Peyer's patch (tissue), 4 donors: ENCODE data around the gene ZBTB16. TPM values are rescaled to one million over a fixed set of nuclear protein-coding genes. Genes with fewer than 3 reads are reported as not detected.

Experiments used
- DNase-seq, 3 donors: peaks; one replicate each; pipeline ENCODE4 v3.0.0-alpha.2; 2017 to 2019
- H3K27ac ChIP-seq, 4 donors: fragments of 200-600 bp; sonication (generic); one replicate each; pipeline ENCODE4 v1.5.1; 2016 to 2019
- H3K27me3 ChIP-seq, 2 donors: fragments of 200-600 bp; sonication (generic); one replicate each; pipeline ENCODE4 v1.5.1; 2019
- H3K36me3 ChIP-seq, 3 donors: fragments of 200-600 bp; sonication (generic); one replicate each; pipeline ENCODE4 v1.5.1; 2016 to 2019
- H3K4me1 ChIP-seq, 4 donors: fragments of 200-600 bp; sonication (generic); one replicate each; pipeline ENCODE4 v1.5.1; 2016 to 2019
- H3K4me3 ChIP-seq, 4 donors: fragments of 200-600 bp; sonication (generic); 1 replicate in 3 of 4; 2 replicates in 1 of 4; pipeline ENCODE4 v1.5.1; 2016 to 2019; ENCODE audit warnings: mild to moderate bottlenecking in 1 of 4
- H3K9me3 ChIP-seq, 4 donors: fragments of 200-600 bp; sonication (generic); one replicate each; pipeline ENCODE4 v1.5.1; 2016 to 2019; ENCODE audit warnings: mild to moderate bottlenecking in 1 of 4
- POLR2A ChIP-seq, 2 donors: fragments of 450-650 bp; IDR thresholded peaks; one replicate each; pipeline ENCODE4 v1.5.1; 2017; ENCODE audit warnings: antibody characterized with exemption in 2 of 2, mild to moderate bottlenecking in 2 of 2, moderate library complexity in 2 of 2
- total RNA-seq, 4 donors: library from RNA; depleted of rRNA; stranded (reverse); fragments of >200 nt; gene quantifications; one replicate each; pipeline ENCODE4 v1.1.0, GENCODE V29; 2016
- TF ChIP-seq, protein P1 (sequence below), 6 experiments: fragments of 450-650 bp in 4 of 6; fragments of 200-600 bp in 2 of 6; sonication (generic) in 1 of 6; IDR thresholded peaks; one replicate each; pipeline ENCODE4 v1.5.1; 2017 to 2019; ENCODE audit warnings: antibody characterized with exemption in 6 of 6, mild to moderate bottlenecking in 3 of 6, moderate library complexity in 1 of 6

The ZBTB16 gene
- total RNA-seq, 4 donors from 2014 or later, result 84.8 to 257 (median 155) TPM

- H3K4me1 ChIP-seq, result peaks cover 0 to 20% (median 0%) of the 10 kb centered on the region in 4 donors
- no peak overlapping the region for H3K4me3 ChIP-seq
- no peak for TF ChIP-seq POLR2A (IDR thresholded peaks at IDR 0.05)
- TF ChIP-seq, protein P1, sequence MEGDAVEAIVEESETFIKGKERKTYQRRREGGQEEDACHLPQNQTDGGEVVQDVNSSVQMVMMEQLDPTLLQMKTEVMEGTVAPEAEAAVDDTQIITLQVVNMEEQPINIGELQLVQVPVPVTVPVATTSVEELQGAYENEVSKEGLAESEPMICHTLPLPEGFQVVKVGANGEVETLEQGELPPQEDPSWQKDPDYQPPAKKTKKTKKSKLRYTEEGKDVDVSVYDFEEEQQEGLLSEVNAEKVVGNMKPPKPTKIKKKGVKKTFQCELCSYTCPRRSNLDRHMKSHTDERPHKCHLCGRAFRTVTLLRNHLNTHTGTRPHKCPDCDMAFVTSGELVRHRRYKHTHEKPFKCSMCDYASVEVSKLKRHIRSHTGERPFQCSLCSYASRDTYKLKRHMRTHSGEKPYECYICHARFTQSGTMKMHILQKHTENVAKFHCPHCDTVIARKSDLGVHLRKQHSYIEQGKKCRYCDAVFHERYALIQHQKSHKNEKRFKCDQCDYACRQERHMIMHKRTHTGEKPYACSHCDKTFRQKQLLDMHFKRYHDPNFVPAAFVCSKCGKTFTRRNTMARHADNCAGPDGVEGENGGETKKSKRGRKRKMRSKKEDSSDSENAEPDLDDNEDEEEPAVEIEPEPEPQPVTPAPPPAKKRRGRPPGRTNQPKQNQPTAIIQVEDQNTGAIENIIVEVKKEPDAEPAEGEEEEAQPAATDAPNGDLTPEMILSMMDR (IDR thresholded peaks at IDR 0.05), result no peak
- no peak for DNase-seq
- peaks cover 0 to 12% (median 0%) of the 10 kb centered on the region in 3 donors for H3K36me3 ChIP-seq
- no peaks in the 10 kb centered on the region for H3K9me3 ChIP-seq
- no peaks in the 10 kb centered on the region for H3K27me3 ChIP-seq
- no peak overlapping the region for H3K27ac ChIP-seq
Measured at GRCh38 chr11:114233755-114234154, 174.2 kb downstream of the ZBTB16 start.

GRCh38 chr11:114236829-114237228 lies 177.3 kb downstream of the ZBTB16 start:
- Histone ChIP-seq H3K4me3 (no peak overlapping the region), H3K27me3 (no peaks in the 10 kb centered on the region), H3K36me3 (peaks cover 0 to 15% (median 0%) of the 10 kb centered on the region in 3 donors), H3K9me3 (no peaks in the 10 kb centered on the region), H3K4me1 (peaks cover 0 to 13% (median 0%) of the 10 kb centered on the region in 4 donors), H3K27ac (no peak overlapping the region)
- no peak for DNase-seq
- TF ChIP-seq, protein P1 (IDR thresholded peaks at IDR 0.05), result no peak
- TF ChIP-seq POLR2A (IDR thresholded peaks at IDR 0.05), result no peak

GRCh38 chr11:114237321-114238280 lies 178.1 kb downstream of the ZBTB16 start:
- peaks cover 0 to 8% (median 0%) of the 10 kb centered on the region in 4 donors for H3K4me1 ChIP-seq
- no peaks in the 10 kb centered on the region for H3K9me3 ChIP-seq
- TF ChIP-seq, protein P1 (IDR thresholded peaks at IDR 0.05), result no peak
- TF ChIP-seq POLR2A (IDR thresholded peaks at IDR 0.05), result no peak
- H3K27ac ChIP-seq, result no peak overlapping the region
- no peak for DNase-seq
- H3K4me3 ChIP-seq, result no peak overlapping the region
- H3K27me3 ChIP-seq, result no peaks in the 10 kb centered on the region
- peaks cover 0 to 22% (median 2%) of the 10 kb centered on the region in 3 donors for H3K36me3 ChIP-seq

DNA sequence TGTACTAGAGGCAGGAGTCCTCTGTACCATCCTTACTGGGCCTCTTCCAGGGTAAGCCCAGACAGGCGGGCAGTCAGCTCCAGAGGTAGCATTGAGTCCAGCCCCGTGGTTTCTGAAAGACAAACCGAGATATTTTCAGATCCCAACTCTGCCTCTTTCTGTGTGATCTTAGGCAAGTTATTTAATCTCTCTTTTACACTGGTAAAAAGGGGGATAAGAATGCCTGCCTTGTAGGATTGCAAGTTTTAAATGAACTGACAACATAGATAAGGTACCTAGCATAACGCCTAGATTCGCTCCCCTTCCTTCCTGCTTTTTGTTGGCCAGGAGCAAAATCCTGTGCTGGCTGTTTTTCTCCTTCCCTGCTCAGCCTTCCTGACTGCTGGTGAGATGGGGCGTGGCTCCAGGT lies 180.2 kb downstream of the ZBTB16 start:
- no peaks in the 10 kb centered on the region for H3K9me3 ChIP-seq
- H3K27ac ChIP-seq, result no peak overlapping the region
- H3K4me1 ChIP-seq, result peaks cover 0 to 10% (median 0%) of the 10 kb centered on the region in 4 donors
- no peak for DNase-seq
- peaks cover 0 to 43% (median 2%) of the 10 kb centered on the region in 3 donors for H3K36me3 ChIP-seq
- TF ChIP-seq, protein P1 (IDR thresholded peaks at IDR 0.05), result no peak
- TF ChIP-seq POLR2A (IDR thresholded peaks at IDR 0.05), result no peak
- no peak overlapping the region for H3K4me3 ChIP-seq
- no peaks in the 10 kb centered on the region for H3K27me3 ChIP-seq

GRCh38 chr11:114242032-114242431 lies 182.5 kb downstream of the ZBTB16 start:
- H3K4me1 ChIP-seq, result peaks cover 0 to 10% (median 0%) of the 10 kb centered on the region in 4 donors
- H3K27ac ChIP-seq, result no peak overlapping the region
- TF ChIP-seq, protein P1 (IDR thresholded peaks at IDR 0.05), result no peak
- no peak for TF ChIP-seq POLR2A (IDR thresholded peaks at IDR 0.05)
- no peaks in the 10 kb centered on the region for H3K9me3 ChIP-seq
- DNase-seq, result no peak
- no peak overlapping the region for H3K4me3 ChIP-seq
- peaks cover 0 to 64% (median 2%) of the 10 kb centered on the region in 3 donors for H3K36me3 ChIP-seq
- no peaks in the 10 kb centered on the region for H3K27me3 ChIP-seq
